GM13977 (cell line): ENCODE data around the gene C1QTNF5.

Experiments used
- DNase-seq: peaks from one replicate; pipeline ENCODE4 v3.0.0; 2012; ENCODE audit warnings: low spot score
- in situ Hi-C: fragments of 300-500 bp; cut with MboI; formaldehyde crosslinking; loops from one replicate; pipeline ENCODE4 v1.12.0; 2022; ENCODE audit warnings: low sequenced_read_pairs, low pct_unique_long_range_greater_than_20kb, mixed read lengths, inconsistent platforms; ENCODE audit not compliant: unreplicated experiment
- TF ChIP-seq, protein P1 (sequence below): IDR thresholded peaks from 2 replicates; pipeline ENCODE4 v1.5.1; 2012; ENCODE audit warnings: mild to moderate bottlenecking, control low read depth; ENCODE audit not compliant: insufficient read depth; ENCODE audit errors: extremely low read depth, missing control alignments

The C1QTNF5 gene

DNA sequence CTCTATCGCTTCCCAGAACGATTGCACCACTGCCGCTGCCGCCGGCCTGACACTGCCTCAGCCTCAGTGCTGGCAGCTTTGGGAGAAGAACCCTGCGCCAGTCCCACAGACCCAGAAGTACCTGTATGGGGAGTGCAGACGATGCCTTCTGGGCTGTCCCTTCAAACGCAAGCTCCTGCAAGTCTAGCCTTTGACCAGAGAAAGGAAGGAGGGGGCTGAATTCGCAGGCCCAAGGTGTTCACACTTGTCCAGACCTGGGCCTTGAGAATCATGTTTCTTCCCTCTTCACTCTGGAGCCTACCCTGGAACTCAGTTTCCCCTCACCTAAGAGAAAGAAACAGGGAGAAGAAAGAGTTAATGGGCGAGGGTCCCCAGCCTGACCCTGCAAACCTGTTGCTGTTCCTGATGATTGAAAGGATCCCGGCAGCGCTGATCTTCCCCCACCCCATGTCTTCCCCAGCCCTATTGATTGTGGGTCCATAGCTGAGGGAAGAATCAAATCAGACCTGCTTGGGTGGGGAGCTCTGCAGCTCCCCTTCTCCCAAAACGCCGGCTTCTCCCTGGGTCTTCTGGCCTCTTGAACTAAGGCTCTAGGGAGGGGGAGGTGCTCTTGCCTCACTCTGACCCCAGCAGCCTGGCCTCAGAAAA, 23.0 kb downstream of the C1QTNF5 start:
- in situ Hi-C loops, result no loop called here
- peak; percentile 22 for DNase-seq
- TF ChIP-seq, protein P1, sequence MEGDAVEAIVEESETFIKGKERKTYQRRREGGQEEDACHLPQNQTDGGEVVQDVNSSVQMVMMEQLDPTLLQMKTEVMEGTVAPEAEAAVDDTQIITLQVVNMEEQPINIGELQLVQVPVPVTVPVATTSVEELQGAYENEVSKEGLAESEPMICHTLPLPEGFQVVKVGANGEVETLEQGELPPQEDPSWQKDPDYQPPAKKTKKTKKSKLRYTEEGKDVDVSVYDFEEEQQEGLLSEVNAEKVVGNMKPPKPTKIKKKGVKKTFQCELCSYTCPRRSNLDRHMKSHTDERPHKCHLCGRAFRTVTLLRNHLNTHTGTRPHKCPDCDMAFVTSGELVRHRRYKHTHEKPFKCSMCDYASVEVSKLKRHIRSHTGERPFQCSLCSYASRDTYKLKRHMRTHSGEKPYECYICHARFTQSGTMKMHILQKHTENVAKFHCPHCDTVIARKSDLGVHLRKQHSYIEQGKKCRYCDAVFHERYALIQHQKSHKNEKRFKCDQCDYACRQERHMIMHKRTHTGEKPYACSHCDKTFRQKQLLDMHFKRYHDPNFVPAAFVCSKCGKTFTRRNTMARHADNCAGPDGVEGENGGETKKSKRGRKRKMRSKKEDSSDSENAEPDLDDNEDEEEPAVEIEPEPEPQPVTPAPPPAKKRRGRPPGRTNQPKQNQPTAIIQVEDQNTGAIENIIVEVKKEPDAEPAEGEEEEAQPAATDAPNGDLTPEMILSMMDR, result no peak

DNA sequence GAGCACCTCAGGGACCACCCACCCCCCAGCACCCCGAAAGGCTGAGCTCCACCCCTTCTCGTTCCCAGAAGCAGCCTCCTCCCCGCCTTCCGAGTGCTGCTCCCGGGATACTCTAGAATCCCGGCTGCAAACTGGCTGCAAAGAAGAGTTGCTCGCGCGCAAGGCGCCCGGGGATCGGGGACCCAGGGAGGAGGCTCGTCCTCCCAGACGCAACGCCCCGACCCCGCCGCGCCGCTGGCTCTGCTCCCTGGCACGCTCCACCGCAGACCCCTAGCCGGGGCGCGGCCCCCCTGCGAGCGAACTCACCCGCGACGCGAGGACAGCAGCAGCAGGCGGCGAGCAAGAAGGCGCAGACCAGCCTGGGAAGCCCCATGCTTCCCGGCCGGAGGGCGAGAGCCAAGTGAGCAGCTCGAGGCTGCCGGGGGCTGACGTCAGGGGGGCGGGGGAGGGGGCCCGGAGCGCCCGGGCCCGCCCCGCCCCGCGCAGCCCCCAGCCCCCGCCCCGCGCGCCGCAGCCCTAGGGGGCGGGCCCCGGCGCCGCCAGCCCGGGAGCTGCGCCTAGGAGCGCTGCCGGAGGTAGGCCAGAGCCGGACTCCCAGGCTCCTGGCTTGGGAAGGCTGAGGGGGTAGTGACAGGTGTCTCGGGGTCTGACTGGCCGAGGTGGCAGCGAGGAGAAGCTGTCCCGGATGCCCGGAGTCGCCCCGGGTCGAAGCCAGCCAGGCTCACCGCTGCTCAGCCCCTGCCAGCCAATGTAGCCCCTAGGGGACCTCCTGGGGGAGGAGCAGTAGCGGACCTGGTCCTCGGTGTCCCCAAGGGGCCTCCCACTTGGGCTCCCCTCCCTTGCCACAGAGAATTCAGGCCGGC, 23.7 kb downstream of the C1QTNF5 start, which contains the start of gene MCAM:
Gene MCAM, minus strand, starts transcription at position 402 of the 863 bp plus-strand sequence. Its CDS starts 29 bp downstream, at position 373.
- in situ Hi-C loops, result no loop called here
- peak; percentile 60 for DNase-seq
- TF ChIP-seq, protein P1, result no peak

DNA sequence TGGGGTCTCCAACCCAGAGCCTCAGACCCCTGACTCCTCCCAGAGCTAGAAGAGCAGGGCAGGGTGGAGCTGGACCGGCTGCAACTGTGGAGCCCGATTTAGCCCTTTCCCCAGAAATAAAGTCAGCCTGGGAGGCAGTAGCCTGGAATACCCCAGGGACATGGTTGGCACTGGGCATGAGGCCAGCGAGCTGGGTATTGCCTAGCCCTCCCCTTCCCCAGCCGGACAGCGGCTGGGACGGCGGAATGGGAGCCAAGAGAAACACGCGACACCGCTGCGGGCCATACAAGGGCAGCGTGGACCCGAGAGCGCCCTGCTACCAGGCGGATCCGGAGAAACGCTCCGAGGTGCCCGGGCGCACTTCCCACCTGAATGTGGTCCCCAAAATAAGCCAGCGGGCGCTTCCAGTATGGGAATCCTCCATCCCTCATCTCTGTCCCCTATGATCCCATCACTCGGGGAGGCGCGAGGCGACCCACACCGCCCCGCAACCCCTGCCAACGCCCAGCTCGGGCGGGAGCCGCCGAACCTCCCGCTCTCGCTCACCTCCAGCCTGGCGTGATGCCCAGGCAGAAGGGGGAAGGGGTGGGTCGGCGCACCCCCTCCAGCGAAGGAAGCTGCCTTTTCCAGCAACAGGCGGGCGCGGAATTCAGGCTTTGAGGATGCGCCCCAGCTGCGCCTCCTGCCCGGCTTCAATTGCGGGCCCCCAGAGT, 24.5 kb downstream of the C1QTNF5 start:
- TF ChIP-seq, protein P1, result no peak
- in situ Hi-C loops, result no loop called here
- DNase-seq, result peak; percentile 36

DNA sequence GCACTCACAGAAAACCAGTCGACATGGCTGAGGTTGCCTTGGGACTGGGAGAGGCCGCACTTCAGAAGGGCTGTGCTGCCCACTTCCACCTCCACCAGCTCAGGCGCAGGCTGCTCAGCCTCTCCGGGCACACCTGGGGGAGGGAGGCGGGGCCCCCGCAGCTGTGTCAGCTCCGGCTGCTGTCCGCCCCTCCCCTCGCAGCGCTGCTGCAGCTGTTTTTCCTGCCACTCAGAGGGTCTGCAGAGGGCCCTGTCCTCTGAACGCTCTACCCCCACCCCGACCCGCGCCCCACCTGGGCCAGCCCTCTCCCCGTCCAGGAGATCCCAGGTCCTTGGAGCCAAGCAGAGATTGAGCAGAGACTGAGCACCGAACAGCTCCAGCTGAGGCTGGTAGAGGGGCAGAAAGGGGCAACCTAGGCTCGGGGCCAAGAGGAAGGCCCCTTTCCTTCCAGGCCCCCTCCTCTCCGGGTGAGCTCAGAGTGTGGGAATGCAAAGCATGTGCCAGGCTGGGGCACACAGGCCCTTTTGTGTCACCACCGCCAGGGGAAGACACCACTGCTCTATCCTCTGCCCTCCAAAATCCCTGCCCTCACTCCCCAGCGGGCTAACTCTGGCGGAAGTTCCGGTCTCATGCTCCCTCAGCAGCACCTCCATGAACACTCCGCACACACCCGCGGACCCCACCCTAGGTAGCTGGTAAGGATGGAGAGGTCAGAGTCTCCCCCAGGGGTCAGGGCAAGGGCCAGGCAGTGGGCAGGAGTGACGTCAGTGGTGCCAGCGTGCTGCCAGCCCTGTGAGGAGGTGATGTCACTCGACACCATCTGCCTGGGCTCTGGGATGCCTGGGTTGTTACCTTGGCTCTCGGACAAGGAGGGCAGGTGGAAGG, 25.3 kb downstream of the C1QTNF5 start:
- TF ChIP-seq, protein P1, result no peak
- DNase-seq, result peak; percentile 68
- in situ Hi-C loops, result no loop called here

DNA sequence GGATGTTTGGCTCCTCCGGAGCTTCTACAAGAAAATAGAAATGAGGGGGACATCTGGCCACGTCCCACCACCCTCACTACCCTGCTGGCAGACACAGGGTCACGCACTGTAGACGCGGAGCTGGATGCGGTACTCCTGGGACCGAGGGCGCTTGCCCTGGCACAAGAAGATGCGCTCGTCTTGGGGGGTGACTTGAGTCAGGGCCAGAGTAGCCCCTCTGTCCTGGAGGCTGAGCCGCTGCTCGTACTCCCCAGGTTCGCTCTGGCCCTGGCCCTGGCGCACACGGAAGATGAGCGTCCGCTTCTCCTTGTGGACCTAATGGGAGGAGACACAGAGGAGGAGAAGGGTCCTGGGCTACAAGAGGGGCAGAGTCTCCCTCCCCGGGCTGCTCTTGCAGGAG, 26.0 kb downstream of the C1QTNF5 start:
- TF ChIP-seq, protein P1, result no peak
- in situ Hi-C loops, result no loop called here

DNA sequence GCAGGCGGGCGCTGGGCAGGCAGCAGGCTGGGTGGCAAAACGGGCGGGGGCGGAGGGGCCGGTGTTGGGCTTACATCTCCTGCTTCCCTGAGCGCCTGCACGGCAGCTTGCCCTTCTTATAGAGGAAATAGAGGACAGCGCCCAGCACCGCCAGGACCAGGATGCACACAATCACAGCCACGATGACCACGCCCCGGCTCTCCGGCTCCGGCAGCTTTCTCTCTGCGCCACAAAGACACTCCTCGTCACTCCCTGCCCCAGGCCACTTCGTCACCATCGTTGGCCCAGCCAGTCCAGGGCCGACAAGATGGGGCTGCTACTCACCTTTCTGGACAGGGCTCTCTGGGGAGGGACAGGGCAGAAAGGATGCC, 30.0 kb downstream of the C1QTNF5 start:
- TF ChIP-seq, protein P1, result no peak
- no peak for DNase-seq
- in situ Hi-C loops, result no loop called here

More for the DNA sequence above, 26.0 kb downstream of the C1QTNF5 start:
- no peak for DNase-seq
